Measurements from ENCODE around the gene GRID1.

DNA sequence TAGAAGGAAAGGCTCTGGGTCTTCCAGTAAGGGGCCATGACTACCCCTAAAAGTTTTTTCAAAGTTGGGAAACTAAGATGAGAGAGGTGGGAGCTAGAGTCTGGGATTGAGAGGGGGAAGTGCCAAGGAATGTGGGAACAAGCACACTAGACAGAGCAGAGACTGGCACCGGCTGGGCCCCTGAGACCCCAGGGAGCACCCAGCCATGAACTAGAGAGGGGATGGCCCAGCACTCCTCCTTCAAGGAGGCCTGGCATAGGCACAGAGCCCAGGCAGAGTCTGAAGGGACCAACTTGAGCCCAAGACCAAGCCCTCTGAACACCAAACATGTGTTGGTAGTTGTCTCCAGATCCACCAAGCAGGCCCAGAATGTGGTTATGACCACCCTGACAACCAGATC is 119.0 kb downstream of the GRID1 start:
- TF ChIP-seq, protein P1, sequence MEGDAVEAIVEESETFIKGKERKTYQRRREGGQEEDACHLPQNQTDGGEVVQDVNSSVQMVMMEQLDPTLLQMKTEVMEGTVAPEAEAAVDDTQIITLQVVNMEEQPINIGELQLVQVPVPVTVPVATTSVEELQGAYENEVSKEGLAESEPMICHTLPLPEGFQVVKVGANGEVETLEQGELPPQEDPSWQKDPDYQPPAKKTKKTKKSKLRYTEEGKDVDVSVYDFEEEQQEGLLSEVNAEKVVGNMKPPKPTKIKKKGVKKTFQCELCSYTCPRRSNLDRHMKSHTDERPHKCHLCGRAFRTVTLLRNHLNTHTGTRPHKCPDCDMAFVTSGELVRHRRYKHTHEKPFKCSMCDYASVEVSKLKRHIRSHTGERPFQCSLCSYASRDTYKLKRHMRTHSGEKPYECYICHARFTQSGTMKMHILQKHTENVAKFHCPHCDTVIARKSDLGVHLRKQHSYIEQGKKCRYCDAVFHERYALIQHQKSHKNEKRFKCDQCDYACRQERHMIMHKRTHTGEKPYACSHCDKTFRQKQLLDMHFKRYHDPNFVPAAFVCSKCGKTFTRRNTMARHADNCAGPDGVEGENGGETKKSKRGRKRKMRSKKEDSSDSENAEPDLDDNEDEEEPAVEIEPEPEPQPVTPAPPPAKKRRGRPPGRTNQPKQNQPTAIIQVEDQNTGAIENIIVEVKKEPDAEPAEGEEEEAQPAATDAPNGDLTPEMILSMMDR (IDR thresholded peaks at IDR 0.05), result no peak
- TF ChIP-seq POLR2A (IDR thresholded peaks at IDR 0.05), result no peak
